Progenitor cell of endocrine pancreas (in vitro differentiated cells): ENCODE results near the gene ZNF267. TPM values are rescaled to one million over a fixed set of nuclear protein-coding genes. Genes with fewer than 3 reads are reported as not detected.
"Not testable (repeated sequence)": the region's sequence is repeated elsewhere in the genome, so short reads cannot be mapped to it uniquely, and the experiment has no call there.

ENCODE experiments used
- DNase-seq: peaks from one replicate; pipeline ENCODE4 v3.0.0; 2021; ENCODE audit warnings: low spot score; ENCODE audit not compliant: unreplicated experiment
- H3K27ac Mint-ChIP-seq: 2 replicates; pipeline ENCODE4 v1.8.0; 2021; ENCODE audit warnings: mild to moderate bottlenecking, moderate library complexity, mixed read lengths
- H3K27me3 Mint-ChIP-seq: 2 replicates; pipeline ENCODE4 v1.8.0; 2021; ENCODE audit warnings: mixed read lengths
- H3K36me3 Mint-ChIP-seq: 2 replicates; pipeline ENCODE4 v1.8.0; 2022; ENCODE audit warnings: mixed read lengths; ENCODE audit not compliant: insufficient read depth
- H3K4me1 Mint-ChIP-seq: 2 replicates; pipeline ENCODE4 v1.8.0; 2021; ENCODE audit warnings: low read depth, mixed read lengths
- H3K4me3 Mint-ChIP-seq: 2 replicates; pipeline ENCODE4 v1.8.0; 2021; ENCODE audit warnings: low read depth, mild to moderate bottlenecking, moderate library complexity, mixed read lengths
- H3K9me3 Mint-ChIP-seq: 2 replicates; pipeline ENCODE4 v1.8.0; 2021; ENCODE audit warnings: low read depth, mixed read lengths
- CTCF ChIP-seq: fragments of 200-600 bp; sonication (generic); IDR thresholded peaks from one replicate; pipeline ENCODE4 v1.5.0; 2021; ENCODE audit warnings: antibody characterized with exemption, mild to moderate bottlenecking; ENCODE audit not compliant: unreplicated experiment
- total RNA-seq: library from RNA; stranded (reverse); gene quantifications from 2 replicates; pipeline ENCODE4 v1.2.1, GENCODE V29; 2021

ZNF267 gene
- total RNA-seq, 1 donor from 2014 or later = 15.3 TPM

- Mint-ChIP-seq H3K27me3 (no peaks in the 10 kb centered on the region), H3K4me3 (no peak overlapping the region), H3K4me1 (no peaks in the 10 kb centered on the region), H3K36me3 (peaks cover 80% of the 10 kb centered on the region), H3K9me3 (peaks cover 58% of the 10 kb centered on the region), H3K27ac (no peak overlapping the region)
- no peak for DNase-seq
- no peak for TF ChIP-seq CTCF
Measured at GRCh38 chr16:31897283-31897682, 23.7 kb downstream of the ZNF267 start.

GRCh38 chr16:31899505-31899904, 25.9 kb downstream of the ZNF267 start:
- Mint-ChIP-seq H3K4me1 (no peaks in the 10 kb centered on the region), H3K27ac (peak overlapping the region; percentile 72), H3K36me3 (peaks cover 75% of the 10 kb centered on the region), H3K9me3 (peaks cover 54% of the 10 kb centered on the region), H3K4me3 (no peak overlapping the region), H3K27me3 (no peaks in the 10 kb centered on the region)
- no peak for DNase-seq
- no peak for TF ChIP-seq CTCF

GRCh38 chr16:31904571-31904970, 31.0 kb downstream of the ZNF267 start:
- not testable (repeated sequence) for DNase-seq, H3K4me1 Mint-ChIP-seq, H3K27ac Mint-ChIP-seq, H3K4me3 Mint-ChIP-seq, H3K27me3 Mint-ChIP-seq
- peaks cover 69% of the 10 kb centered on the region for H3K36me3 Mint-ChIP-seq
- peaks cover 45% of the 10 kb centered on the region for H3K9me3 Mint-ChIP-seq

GRCh38 chr16:31913668-31914067, 40.1 kb downstream of the ZNF267 start:
- DNase-seq = no peak
- no peak for TF ChIP-seq CTCF
- no peak overlapping the region for H3K4me3 Mint-ChIP-seq
- no peaks in the 10 kb centered on the region for H3K27me3 Mint-ChIP-seq
- no peak overlapping the region for H3K27ac Mint-ChIP-seq
- H3K4me1 Mint-ChIP-seq = no peaks in the 10 kb centered on the region
- H3K9me3 Mint-ChIP-seq = peaks cover 77% of the 10 kb centered on the region
- peaks cover 93% of the 10 kb centered on the region for H3K36me3 Mint-ChIP-seq

- TF ChIP-seq CTCF = no peak
- peaks cover 82% of the 10 kb centered on the region for H3K36me3 Mint-ChIP-seq
- no peak overlapping the region for H3K27ac Mint-ChIP-seq
- no peaks in the 10 kb centered on the region for H3K4me1 Mint-ChIP-seq
- H3K4me3 Mint-ChIP-seq = no peak overlapping the region
- DNase-seq = no peak
- peaks cover 73% of the 10 kb centered on the region for H3K9me3 Mint-ChIP-seq
- H3K27me3 Mint-ChIP-seq = no peaks in the 10 kb centered on the region
Measured at GRCh38 chr16:31916056-31916488, 42.5 kb downstream of the ZNF267 start.

GRCh38 chr16:31920373-31920772, 46.8 kb downstream of the ZNF267 start:
- Mint-ChIP-seq H3K9me3 (peaks cover 60% of the 10 kb centered on the region), H3K4me3 (no peak overlapping the region), H3K4me1 (no peaks in the 10 kb centered on the region), H3K27ac (no peak overlapping the region), H3K27me3 (no peaks in the 10 kb centered on the region), H3K36me3 (peaks cover 39% of the 10 kb centered on the region)
- no peak for TF ChIP-seq CTCF
- no peak for DNase-seq

GRCh38 chr16:31951806-31952205, 78.2 kb downstream of the ZNF267 start:
- not testable (repeated sequence) for H3K4me3 Mint-ChIP-seq, DNase-seq, H3K27me3 Mint-ChIP-seq, H3K4me1 Mint-ChIP-seq, H3K27ac Mint-ChIP-seq, H3K36me3 Mint-ChIP-seq
- peaks cover 15% of the 10 kb centered on the region for H3K9me3 Mint-ChIP-seq

GRCh38 chr16:31952206-31952605, 78.6 kb downstream of the ZNF267 start:
- not testable (repeated sequence) for H3K27ac Mint-ChIP-seq, H3K36me3 Mint-ChIP-seq, H3K27me3 Mint-ChIP-seq, H3K4me1 Mint-ChIP-seq, DNase-seq, H3K4me3 Mint-ChIP-seq
- H3K9me3 Mint-ChIP-seq = peaks cover 13% of the 10 kb centered on the region

- H3K36me3 Mint-ChIP-seq, H3K4me1 Mint-ChIP-seq, DNase-seq, H3K27ac Mint-ChIP-seq, H3K4me3 Mint-ChIP-seq, H3K27me3 Mint-ChIP-seq: not testable (repeated sequence)
- peaks cover 15% of the 10 kb centered on the region for H3K9me3 Mint-ChIP-seq
Measured at GRCh38 chr16:31956221-31956620, 82.6 kb downstream of the ZNF267 start.
